GM20000 (cell line): Measurements from ENCODE around the gene AKT1S1.
A peak's percentile ranks its signal among the peaks of the same experiment; 100 is the strongest.

Source experiments
- DNase-seq: peaks from one replicate; pipeline ENCODE4 v3.0.0; 2012; ENCODE audit warnings: low spot score
- TF ChIP-seq, protein P1 (sequence below): IDR thresholded peaks from 2 replicates; pipeline ENCODE4 v1.5.1; 2012; ENCODE audit warnings: mild to moderate bottlenecking, control low read depth; ENCODE audit errors: extremely low read depth, missing control alignments

The AKT1S1 gene

DNA sequence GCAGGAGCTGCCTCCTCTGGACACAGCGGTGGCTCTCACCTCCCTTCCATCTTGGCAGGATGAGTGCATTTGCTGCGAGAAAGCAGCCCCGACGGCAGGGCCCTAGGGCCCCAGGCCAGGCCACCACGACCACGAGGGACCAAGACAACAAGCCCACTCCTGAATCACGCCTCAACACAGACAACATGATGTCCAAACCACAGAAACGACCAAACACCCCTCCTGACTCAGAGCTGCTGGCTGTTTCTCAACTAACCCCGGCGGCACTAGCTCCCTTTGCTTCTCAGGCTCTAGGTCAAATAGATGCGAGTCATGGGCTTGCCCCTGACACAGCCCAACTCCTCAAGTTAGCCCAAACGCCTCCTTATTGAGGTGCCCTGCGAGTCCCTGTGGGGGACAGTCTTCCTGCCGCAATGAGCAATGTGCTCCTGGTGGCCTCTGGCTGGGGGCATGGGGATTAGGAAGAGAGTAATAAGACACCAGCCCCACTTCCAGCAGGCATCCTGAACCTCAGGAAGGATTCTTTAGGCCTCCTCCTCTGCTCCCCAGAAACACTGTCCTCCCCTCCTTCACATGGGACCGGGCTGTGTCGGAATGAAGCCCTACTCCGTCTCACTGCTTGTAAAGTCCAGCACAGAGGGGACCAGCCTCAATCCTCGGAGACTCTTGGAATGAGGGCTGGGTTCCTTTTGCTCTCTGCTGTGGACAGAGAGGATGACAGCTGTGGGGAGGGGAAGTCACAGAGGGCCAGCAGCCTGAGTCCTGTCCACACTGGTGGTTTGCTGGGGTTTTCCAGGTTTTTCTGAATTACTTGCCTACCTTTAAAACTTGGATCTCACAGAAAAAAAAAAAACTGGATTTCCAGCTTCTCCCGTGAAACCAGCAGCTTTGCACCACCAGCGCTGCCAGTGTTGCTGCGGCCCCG lies 45.0 kb upstream of the AKT1S1 start:
- no peak for DNase-seq
- TF ChIP-seq, protein P1, sequence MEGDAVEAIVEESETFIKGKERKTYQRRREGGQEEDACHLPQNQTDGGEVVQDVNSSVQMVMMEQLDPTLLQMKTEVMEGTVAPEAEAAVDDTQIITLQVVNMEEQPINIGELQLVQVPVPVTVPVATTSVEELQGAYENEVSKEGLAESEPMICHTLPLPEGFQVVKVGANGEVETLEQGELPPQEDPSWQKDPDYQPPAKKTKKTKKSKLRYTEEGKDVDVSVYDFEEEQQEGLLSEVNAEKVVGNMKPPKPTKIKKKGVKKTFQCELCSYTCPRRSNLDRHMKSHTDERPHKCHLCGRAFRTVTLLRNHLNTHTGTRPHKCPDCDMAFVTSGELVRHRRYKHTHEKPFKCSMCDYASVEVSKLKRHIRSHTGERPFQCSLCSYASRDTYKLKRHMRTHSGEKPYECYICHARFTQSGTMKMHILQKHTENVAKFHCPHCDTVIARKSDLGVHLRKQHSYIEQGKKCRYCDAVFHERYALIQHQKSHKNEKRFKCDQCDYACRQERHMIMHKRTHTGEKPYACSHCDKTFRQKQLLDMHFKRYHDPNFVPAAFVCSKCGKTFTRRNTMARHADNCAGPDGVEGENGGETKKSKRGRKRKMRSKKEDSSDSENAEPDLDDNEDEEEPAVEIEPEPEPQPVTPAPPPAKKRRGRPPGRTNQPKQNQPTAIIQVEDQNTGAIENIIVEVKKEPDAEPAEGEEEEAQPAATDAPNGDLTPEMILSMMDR, result no peak

DNA sequence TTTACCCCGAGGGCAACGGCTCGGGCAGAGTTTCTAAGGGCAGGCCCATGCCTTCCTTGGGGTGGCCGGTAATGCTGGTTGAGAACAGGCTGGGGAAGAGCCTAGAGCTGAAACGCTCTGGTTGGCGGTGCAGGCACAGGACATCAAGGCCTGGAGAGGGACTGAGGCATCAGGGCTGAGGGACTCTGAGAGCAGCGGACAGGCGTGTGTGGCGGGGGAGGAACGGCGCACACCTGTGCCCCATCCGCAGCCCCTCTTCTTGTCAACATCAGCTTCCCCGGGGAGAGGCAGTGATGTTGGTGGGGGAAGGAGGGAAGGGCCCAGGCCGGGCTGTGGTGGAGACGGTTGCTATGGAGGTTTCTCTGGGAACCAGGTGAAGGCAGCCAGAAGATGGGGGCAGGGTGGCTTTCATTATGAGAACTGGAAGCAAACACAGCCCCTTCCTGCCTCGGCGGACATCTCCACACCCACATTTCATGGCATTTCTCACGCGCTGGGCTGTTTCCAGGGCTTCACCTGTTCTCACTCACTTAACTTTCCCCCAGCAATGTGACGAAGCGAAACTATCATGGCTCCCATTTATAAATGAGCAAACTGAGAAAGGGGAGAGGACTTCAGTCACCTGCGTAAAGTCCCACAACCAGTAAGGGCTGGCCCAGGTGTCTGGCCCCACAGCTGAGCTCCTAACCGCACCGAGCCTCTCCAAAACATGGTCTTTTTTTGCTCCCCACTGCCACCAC lies 43.6 kb upstream of the AKT1S1 start:
- no peak for DNase-seq
- TF ChIP-seq, protein P1, result no peak

GRCh38 chr19:49918089-49918488 lies 40.9 kb upstream of the AKT1S1 start:
- DNase-seq, result no peak
- TF ChIP-seq, protein P1, result no peak

DNA sequence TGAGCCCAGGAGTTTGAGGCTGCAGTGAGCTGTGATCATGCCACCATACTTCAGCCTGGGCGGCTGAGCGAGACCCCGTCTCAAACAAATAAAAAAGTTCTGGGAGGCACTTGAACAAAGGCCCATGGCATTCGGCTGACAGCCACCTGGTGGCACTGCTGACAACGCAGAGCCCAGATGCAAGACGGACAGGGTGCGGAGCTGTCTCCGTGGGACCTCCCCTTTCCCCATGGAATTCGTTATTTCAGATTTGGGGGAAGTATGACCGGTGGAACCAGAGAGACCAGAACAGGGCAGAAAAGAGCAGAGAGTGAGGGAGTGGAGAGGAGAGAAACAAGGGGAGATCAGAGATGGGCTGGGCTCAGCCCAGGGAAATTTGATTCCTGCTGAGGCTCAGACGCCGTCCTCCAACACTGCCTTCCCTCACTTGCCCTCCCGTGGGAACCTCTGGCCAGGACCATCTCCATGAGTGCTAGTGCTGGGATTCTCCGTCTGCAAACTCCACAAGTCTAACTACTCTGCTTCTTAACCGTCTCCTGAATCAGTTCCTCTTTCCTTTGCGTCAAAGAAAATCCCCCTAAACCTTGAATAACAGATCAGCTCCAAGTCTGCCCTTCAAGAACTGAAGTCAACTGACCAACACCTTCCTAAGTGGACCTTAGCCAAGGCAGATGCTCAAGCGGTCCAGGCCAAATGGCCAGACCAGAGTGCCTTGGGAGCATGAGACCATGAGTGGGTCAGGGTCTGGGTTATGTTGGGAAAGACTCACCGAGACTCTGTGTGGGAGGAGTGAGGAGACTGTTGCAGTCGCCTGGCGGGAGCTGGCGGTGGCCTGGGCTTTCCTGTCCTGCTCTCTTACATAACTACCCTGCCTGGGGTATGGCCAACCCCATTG lies 39.9 kb upstream of the AKT1S1 start:
- TF ChIP-seq, protein P1, result peak; percentile 44
- DNase-seq, result no peak

GRCh38 chr19:49915271-49915670 lies 38.1 kb upstream of the AKT1S1 start:
- DNase-seq, result no peak
- TF ChIP-seq, protein P1, result no peak

DNA sequence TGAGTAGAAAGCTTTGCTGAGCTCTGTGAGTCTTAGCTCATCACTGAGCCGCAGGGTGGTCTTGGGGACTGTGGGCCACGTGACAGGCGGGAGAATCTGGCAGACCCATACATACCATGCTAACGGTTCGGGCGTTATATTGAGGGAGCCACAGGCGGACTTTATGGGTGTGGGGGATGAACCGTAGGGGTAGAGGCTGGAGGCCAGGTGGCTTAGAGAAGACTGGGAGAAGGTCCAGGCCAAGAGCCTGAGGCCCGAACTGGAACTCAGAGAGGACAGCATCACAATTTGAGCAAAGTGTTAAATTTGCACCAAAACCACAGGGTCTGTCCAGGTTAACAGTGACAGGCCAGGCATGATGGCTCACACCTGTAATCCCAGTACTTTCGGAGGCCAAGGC lies 36.6 kb upstream of the AKT1S1 start:
- no peak for DNase-seq
- TF ChIP-seq, protein P1, result no peak
